Vagina (tissue), 2 donors: ENCODE measurements around the gene PRKAG2. TPM values are rescaled to one million over a fixed set of nuclear protein-coding genes. Genes with fewer than 3 reads are reported as not detected.

Experiments used
- DNase-seq, 2 donors: peaks; one replicate each; pipeline ENCODE4 v3.0.0-alpha.2; 2017; ENCODE audit errors: extremely low spot score in 2 of 2
- H3K27ac ChIP-seq: fragments of 200-600 bp; sonication (generic); one replicate; pipeline ENCODE4 v1.5.1; 2019
- H3K27me3 ChIP-seq: fragments of 200-600 bp; sonication (generic); one replicate; pipeline ENCODE4 v1.5.1; 2019
- H3K36me3 ChIP-seq, 2 donors: fragments of 200-600 bp; sonication (generic); one replicate each; pipeline ENCODE4 v1.5.1; 2017 to 2019
- H3K4me1 ChIP-seq: fragments of 200-600 bp; sonication (generic); one replicate; pipeline ENCODE4 v1.5.1; 2019
- H3K4me3 ChIP-seq, 2 donors: fragments of 200-600 bp; sonication (generic); 1 replicate in 1 of 2; 2 replicates in 1 of 2; pipeline ENCODE4 v1.5.1; 2016 to 2019
- H3K9me3 ChIP-seq: fragments of 200-600 bp; sonication (generic); one replicate; pipeline ENCODE4 v1.5.1; 2019
- CTCF ChIP-seq, 3 experiments: fragments of 450-650 bp in 2 of 3; fragments of 200-600 bp in 1 of 3; sonication (generic) in 1 of 3; IDR thresholded peaks; one replicate each; pipeline ENCODE4 v1.5.1; 2017 to 2019; ENCODE audit warnings: antibody characterized with exemption in 3 of 3, mild to moderate bottlenecking in 2 of 3, moderate library complexity in 2 of 3
- POLR2A ChIP-seq, 2 donors: fragments of 450-650 bp; IDR thresholded peaks; one replicate each; pipeline ENCODE4 v1.6.1; 2017; ENCODE audit warnings: antibody characterized with exemption in 2 of 2, mild to moderate bottlenecking in 2 of 2, moderate library complexity in 2 of 2
- POLR2AphosphoS5 ChIP-seq, 2 donors: sonication (generic); formaldehyde crosslinking; IDR thresholded peaks; one replicate each; pipeline ENCODE4 v1.9.0; 2017; ENCODE audit warnings: antibody characterized with exemption in 2 of 2, mild to moderate bottlenecking in 2 of 2, low read depth in 1 of 2; ENCODE audit not compliant: insufficient read depth in 1 of 2
- intact Hi-C: fragments of 100-400 bp; cut with DNase I; formaldehyde crosslinking; loops from one replicate; pipeline ENCODE4 v1.15.1; 2023
- total RNA-seq: library from RNA; depleted of rRNA; stranded (reverse); fragments of >200 nt; gene quantifications from one replicate; pipeline ENCODE4 v1.2.3, GENCODE V29; 2016

PRKAG2 gene
- total RNA-seq, 1 donor from 2014 or later = 25.0 TPM

GRCh38 chr7:151900986-151901621, 24.2 kb upstream of the PRKAG2 start:
- TF ChIP-seq POLR2AphosphoS5 (IDR thresholded peaks at IDR 0.05; ENCODE audit: insufficient read depth in 1 of 2, low read depth in 1 of 2) (no peak), POLR2A (IDR thresholded peaks at IDR 0.05) (no peak), CTCF (IDR thresholded peaks at IDR 0.05) (no peak)
- H3K4me1 ChIP-seq = peaks cover 6% of the 10 kb centered on the region
- no peak for DNase-seq
- no peaks in the 10 kb centered on the region for H3K36me3 ChIP-seq
- H3K27me3 ChIP-seq = no peaks in the 10 kb centered on the region
- H3K9me3 ChIP-seq = no peaks in the 10 kb centered on the region
- H3K4me3 ChIP-seq = no peak overlapping the region
- intact Hi-C loops = no loop called here
- H3K27ac ChIP-seq = no peak overlapping the region

- no peak for DNase-seq
- H3K27ac ChIP-seq = no peak overlapping the region
Observed at GRCh38 chr7:151900591-151900985, 23.7 kb upstream of the PRKAG2 start.

GRCh38 chr7:151899513-151900360, 22.8 kb upstream of the PRKAG2 start:
- no peaks in the 10 kb centered on the region for H3K27me3 ChIP-seq
- H3K4me3 ChIP-seq = no peak overlapping the region
- H3K36me3 ChIP-seq = no peaks in the 10 kb centered on the region
- TF ChIP-seq POLR2AphosphoS5 (IDR thresholded peaks at IDR 0.05; ENCODE audit: insufficient read depth in 1 of 2, low read depth in 1 of 2) (no peak), CTCF (IDR thresholded peaks at IDR 0.05) (no peak), POLR2A (IDR thresholded peaks at IDR 0.05) (no peak)
- no peaks in the 10 kb centered on the region for H3K9me3 ChIP-seq
- H3K27ac ChIP-seq = no peak overlapping the region
- DNase-seq = no peak
- intact Hi-C loops = no loop called here
- H3K4me1 ChIP-seq = peaks cover 6% of the 10 kb centered on the region

More at GRCh38 chr7:151900591-151900985, 23.7 kb upstream of the PRKAG2 start:
- Histone ChIP-seq H3K4me1 (peaks cover 6% of the 10 kb centered on the region), H3K4me3 (no peak overlapping the region), H3K9me3 (no peaks in the 10 kb centered on the region), H3K27me3 (no peaks in the 10 kb centered on the region), H3K36me3 (no peaks in the 10 kb centered on the region)
- intact Hi-C loops = no loop called here
- no peak for TF ChIP-seq CTCF (IDR thresholded peaks at IDR 0.05)
- TF ChIP-seq POLR2AphosphoS5 (IDR thresholded peaks at IDR 0.05; ENCODE audit: insufficient read depth in 1 of 2, low read depth in 1 of 2) = no peak
- TF ChIP-seq POLR2A (IDR thresholded peaks at IDR 0.05) = no peak

- Histone ChIP-seq H3K4me1 (peaks cover 6% of the 10 kb centered on the region), H3K27ac (no peak overlapping the region), H3K36me3 (no peaks in the 10 kb centered on the region), H3K27me3 (no peaks in the 10 kb centered on the region), H3K9me3 (no peaks in the 10 kb centered on the region), H3K4me3 (no peak overlapping the region)
- TF ChIP-seq POLR2A (IDR thresholded peaks at IDR 0.05) (no peak), POLR2AphosphoS5 (IDR thresholded peaks at IDR 0.05; ENCODE audit: insufficient read depth in 1 of 2, low read depth in 1 of 2) (no peak), CTCF (IDR thresholded peaks at IDR 0.05) (no peak)
- no peak for DNase-seq
- intact Hi-C loops = no loop called here
Observed at GRCh38 chr7:151897951-151898686, 21.2 kb upstream of the PRKAG2 start.
